Activated CD8-positive, alpha-beta T cell treated with anti-CD3 and anti-CD28 coated beads for 36 hours (primary cell): ENCODE data around the gene DDX51. TPM values are rescaled to one million over a fixed set of nuclear protein-coding genes. Genes with fewer than 3 reads are reported as not detected.

Experiments
- ATAC-seq: fragments of 200-7000 bp; cut with Tn5 transposase; one replicate; pipeline ENCODE4 v1.10.0; 2021; ENCODE audit warnings: mild to moderate bottlenecking, moderate library complexity
- CTCF ChIA-PET: fragments of 350-600 bp; sonication (Branson Sonifier 250); formaldehyde crosslinking; loops from one replicate; lab custom pipeline; 2021; ENCODE audit warnings: antibody characterized with exemption; lab: Charles Lee
- POLR2A ChIA-PET: fragments of 350-600 bp; sonication (Branson Sonifier 250); formaldehyde crosslinking; loops from one replicate; lab custom pipeline; 2021; ENCODE audit warnings: antibody characterized with exemption; lab: Charles Lee
- DNase-seq: peaks from one replicate; pipeline ENCODE4 v3.0.0-alpha.2; 2020
- H3K27ac Mint-ChIP-seq: one replicate; pipeline ENCODE4 v1.8.0; 2021; ENCODE audit warnings: mild to moderate bottlenecking, mixed read lengths
- H3K27me3 Mint-ChIP-seq: one replicate; pipeline ENCODE4 v1.8.0; 2021; ENCODE audit warnings: mixed read lengths
- H3K36me3 Mint-ChIP-seq: one replicate; pipeline ENCODE4 v1.8.0; 2021; ENCODE audit warnings: low read depth, mixed read lengths
- H3K4me1 Mint-ChIP-seq: one replicate; pipeline ENCODE4 v1.8.0; 2021; ENCODE audit warnings: low read depth, mixed read lengths
- H3K4me3 Mint-ChIP-seq: one replicate; pipeline ENCODE4 v1.8.0; 2021; ENCODE audit warnings: mild to moderate bottlenecking, moderate library complexity, mixed read lengths
- H3K9me3 Mint-ChIP-seq: one replicate; pipeline ENCODE4 v1.8.0; 2021; ENCODE audit warnings: mixed read lengths
- intact Hi-C: fragments of 100-400 bp; cut with micrococcal nuclease; formaldehyde crosslinking; loops from one replicate; pipeline ENCODE4 v1.10.0; 2022
- total RNA-seq, 2 experiments: library from RNA; stranded (reverse); gene quantifications; one replicate each; pipeline ENCODE4 v1.2.3, GENCODE V29; 2021
- TF ChIP-seq, protein P1 (sequence below): fragments of 200-600 bp; IDR thresholded peaks from one replicate; pipeline ENCODE4 v1.8.0; 2022; ENCODE audit warnings: antibody characterized with exemption, mild to moderate bottlenecking

DDX51 gene
- total RNA-seq, 2 experiments from 2014 or later, result 24.1 to 25.5 TPM

DNA sequence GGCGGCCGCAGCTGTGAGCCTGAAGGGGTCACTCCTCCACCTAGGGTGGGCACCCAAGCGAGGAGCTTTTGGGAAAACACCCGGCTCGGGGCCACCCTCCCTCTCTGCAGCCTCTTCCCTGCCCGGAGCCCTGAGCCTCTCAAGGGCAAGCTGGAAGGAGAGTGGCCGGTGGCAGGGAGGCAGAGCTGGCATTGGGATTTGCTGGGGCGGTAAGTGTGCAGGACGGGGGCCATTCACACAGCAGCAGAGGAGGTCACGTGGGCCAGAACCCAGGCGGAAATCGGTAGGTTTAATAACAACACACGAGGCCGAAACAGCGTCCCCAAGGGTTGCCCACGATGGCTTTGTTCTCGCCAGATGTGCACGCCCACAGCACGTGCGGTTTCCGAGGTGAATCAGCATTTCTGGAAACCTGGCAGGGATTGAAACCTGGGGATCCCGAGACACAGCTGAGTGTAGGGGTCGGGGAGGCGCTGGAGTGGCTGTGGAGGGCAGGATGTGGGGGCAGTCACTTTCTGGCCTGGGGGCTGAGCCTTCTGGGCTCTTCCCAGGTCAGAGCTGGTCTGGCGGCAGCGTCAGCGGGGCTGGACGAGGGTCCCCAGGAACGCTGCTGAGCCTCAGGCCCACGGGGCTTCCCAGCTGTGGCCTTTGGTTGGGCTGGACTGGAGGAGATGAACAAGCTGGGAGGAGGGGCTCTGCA lies 23.6 kb upstream of the DDX51 start:
- intact Hi-C loops, result no loop called here
- Mint-ChIP-seq H3K9me3 (peaks cover 2% of the 10 kb centered on the region), H3K4me1 (peaks cover 17% of the 10 kb centered on the region), H3K27ac (no peak overlapping the region), H3K27me3 (peaks cover 2% of the 10 kb centered on the region), H3K36me3 (no peaks in the 10 kb centered on the region), H3K4me3 (no peak overlapping the region)
- TF ChIP-seq, protein P1, sequence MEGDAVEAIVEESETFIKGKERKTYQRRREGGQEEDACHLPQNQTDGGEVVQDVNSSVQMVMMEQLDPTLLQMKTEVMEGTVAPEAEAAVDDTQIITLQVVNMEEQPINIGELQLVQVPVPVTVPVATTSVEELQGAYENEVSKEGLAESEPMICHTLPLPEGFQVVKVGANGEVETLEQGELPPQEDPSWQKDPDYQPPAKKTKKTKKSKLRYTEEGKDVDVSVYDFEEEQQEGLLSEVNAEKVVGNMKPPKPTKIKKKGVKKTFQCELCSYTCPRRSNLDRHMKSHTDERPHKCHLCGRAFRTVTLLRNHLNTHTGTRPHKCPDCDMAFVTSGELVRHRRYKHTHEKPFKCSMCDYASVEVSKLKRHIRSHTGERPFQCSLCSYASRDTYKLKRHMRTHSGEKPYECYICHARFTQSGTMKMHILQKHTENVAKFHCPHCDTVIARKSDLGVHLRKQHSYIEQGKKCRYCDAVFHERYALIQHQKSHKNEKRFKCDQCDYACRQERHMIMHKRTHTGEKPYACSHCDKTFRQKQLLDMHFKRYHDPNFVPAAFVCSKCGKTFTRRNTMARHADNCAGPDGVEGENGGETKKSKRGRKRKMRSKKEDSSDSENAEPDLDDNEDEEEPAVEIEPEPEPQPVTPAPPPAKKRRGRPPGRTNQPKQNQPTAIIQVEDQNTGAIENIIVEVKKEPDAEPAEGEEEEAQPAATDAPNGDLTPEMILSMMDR, result no peak
- ATAC-seq, result peak; percentile 18
- CTCF ChIA-PET, result interaction anchor here (1.2 kb wide), 1 partner anchor 14 kb away, joined by 4 read pairs; no protein-coding TSS in a partner anchor
- DNase-seq, result no peak
- POLR2A ChIA-PET, result interaction anchor here (1.4 kb wide), 1 partner anchor 19 kb away, joined by 3 read pairs; no protein-coding TSS in a partner anchor

DNA sequence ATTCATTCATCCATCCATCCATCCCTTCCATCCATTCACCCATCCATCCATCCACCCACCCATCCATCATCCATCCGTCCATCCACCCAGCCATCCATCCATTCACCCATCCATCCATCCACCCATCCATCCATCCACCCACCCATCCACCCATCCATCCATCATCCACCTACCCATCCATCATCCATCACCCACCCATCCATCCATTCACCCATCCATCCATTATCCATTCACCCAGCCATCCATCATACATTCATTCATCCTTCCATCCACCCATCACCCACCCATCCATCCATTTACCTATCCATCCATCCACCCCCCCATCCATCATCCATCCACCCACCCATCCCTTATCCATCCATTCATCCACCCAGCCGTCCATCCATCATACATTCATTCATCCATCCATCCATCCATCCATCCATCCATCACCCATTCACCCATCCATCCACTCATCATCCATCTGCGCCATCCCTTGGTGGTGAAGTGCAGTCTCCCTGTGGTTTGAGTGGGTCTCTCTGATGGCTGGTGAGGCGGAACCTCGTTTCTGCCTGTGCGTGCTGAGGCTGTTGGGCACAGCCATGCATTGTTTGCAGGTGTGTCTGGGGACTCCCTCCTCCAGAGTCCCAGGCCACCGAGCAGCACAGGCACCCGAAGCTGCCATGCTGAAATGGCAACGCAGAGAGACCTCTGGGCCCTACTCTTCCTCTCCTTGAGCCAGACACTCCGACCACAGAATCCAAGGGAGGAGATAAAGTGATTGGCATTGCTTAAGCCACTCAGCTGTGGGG lies 22.9 kb upstream of the DDX51 start:
- ChIA-PET CTCF (interaction anchor here (1.2 kb wide), 1 partner anchor 13 kb away, joined by 4 read pairs; no protein-coding TSS in a partner anchor), POLR2A (interaction anchor here (1.4 kb wide), 1 partner anchor 20 kb away, joined by 3 read pairs; no protein-coding TSS in a partner anchor)
- TF ChIP-seq, protein P1, result no peak
- Mint-ChIP-seq H3K4me3 (no peak overlapping the region), H3K36me3 (no peaks in the 10 kb centered on the region), H3K27ac (no peak overlapping the region), H3K4me1 (peaks cover 19% of the 10 kb centered on the region), H3K27me3 (no peaks in the 10 kb centered on the region), H3K9me3 (peaks cover 2% of the 10 kb centered on the region)
- DNase-seq, result no peak
- no peak for ATAC-seq
- intact Hi-C loops, result no loop called here

DNA sequence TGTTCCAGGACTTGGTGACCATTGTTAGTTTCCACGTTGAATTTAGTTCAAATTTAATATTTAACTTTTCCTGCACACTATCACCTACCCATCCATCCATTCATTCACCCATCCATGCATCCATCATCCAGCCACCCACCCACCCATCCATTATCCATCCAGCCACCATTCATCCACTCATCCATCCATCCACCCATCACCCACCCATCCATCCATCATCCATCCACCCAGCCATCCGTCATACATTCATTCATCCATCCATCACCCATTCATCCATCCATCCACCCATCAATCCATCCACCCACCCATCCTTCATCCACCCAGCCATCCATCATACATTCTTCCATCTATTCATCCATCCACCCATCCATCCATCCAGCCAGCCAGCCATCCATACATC lies 22.0 kb upstream of the DDX51 start:
- CTCF ChIA-PET, result no interaction called here
- intact Hi-C loops, result no loop called here
- no peak for ATAC-seq
- H3K9me3 Mint-ChIP-seq, result peaks cover 2% of the 10 kb centered on the region
- no peaks in the 10 kb centered on the region for H3K36me3 Mint-ChIP-seq
- no peak overlapping the region for H3K4me3 Mint-ChIP-seq
- no peak for DNase-seq
- no peak overlapping the region for H3K27ac Mint-ChIP-seq
- peaks cover 19% of the 10 kb centered on the region for H3K4me1 Mint-ChIP-seq
- TF ChIP-seq, protein P1, result no peak
- no peaks in the 10 kb centered on the region for H3K27me3 Mint-ChIP-seq
- POLR2A ChIA-PET, result no interaction called here

DNA sequence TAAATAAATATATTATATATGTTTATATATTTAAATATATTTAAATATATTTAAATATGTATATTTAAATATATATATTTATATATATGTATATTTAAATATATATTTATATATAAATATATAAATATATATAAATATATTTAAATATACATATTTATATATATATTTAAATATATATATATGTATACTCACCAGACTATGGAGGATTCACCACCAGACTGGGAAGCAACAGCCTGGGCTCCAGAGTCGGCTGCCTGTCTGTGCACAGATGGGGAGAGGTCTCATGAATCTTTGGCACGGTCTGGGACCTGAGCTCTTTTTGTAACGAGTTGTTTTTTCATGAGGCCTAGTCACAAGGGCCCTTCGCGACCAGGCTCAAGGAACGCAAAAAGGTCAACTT lies 21.5 kb upstream of the DDX51 start:
- H3K27ac Mint-ChIP-seq, result no peak overlapping the region
- ChIA-PET CTCF (no interaction called here), POLR2A (no interaction called here)
- no peak for DNase-seq
- TF ChIP-seq, protein P1, result no peak
- peaks cover 19% of the 10 kb centered on the region for H3K4me1 Mint-ChIP-seq
- H3K27me3 Mint-ChIP-seq, result no peaks in the 10 kb centered on the region
- intact Hi-C loops, result no loop called here
- no peak for ATAC-seq
- no peak overlapping the region for H3K4me3 Mint-ChIP-seq
- no peaks in the 10 kb centered on the region for H3K36me3 Mint-ChIP-seq
- H3K9me3 Mint-ChIP-seq, result peaks cover 2% of the 10 kb centered on the region

DNA sequence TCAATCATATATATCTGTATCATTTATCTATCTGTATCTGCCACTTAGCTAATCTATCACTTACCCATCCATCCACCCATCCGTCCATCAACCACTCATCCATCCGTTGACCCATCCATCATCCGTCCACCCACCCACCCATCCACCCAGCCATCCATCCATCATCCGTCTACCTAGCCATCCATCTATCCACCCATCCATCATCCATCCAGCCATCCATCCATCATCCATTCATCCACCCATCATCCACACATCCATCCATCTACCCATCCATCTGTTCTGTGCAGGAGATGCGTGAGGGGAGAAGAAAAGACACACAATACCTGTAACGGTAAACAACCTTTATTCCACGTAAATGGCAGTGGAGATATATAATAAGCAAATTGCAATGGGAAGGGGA lies 20.3 kb upstream of the DDX51 start:
- POLR2A ChIA-PET, result no interaction called here
- ATAC-seq (no peak), DNase-seq (no peak)
- H3K4me1 Mint-ChIP-seq, result peaks cover 19% of the 10 kb centered on the region
- H3K36me3 Mint-ChIP-seq, result no peaks in the 10 kb centered on the region
- CTCF ChIA-PET, result interaction anchor here (1.5 kb wide), 1 partner anchor 55 kb away, joined by 6 read pairs; no protein-coding TSS in a partner anchor
- intact Hi-C loops, result no loop called here
- no peaks in the 10 kb centered on the region for H3K27me3 Mint-ChIP-seq
- no peak overlapping the region for H3K4me3 Mint-ChIP-seq
- TF ChIP-seq, protein P1, result no peak
- H3K27ac Mint-ChIP-seq, result no peak overlapping the region
- peaks cover 2% of the 10 kb centered on the region for H3K9me3 Mint-ChIP-seq
